IPS-NIHi7 (cell line): ENCODE results near the gene SERPINA10.
A peak's percentile ranks its signal among the peaks of the same experiment; 100 is the strongest.
"Not testable (repeated sequence)": the region's sequence is repeated elsewhere in the genome, so short reads cannot be mapped to it uniquely, and the experiment has no call there.

Source experiments
- DNase-seq: peaks from one replicate; pipeline ENCODE4 v3.0.0; 2012; ENCODE audit warnings: mixed read lengths; ENCODE audit errors: extremely low spot score

The SERPINA10 gene

DNA sequence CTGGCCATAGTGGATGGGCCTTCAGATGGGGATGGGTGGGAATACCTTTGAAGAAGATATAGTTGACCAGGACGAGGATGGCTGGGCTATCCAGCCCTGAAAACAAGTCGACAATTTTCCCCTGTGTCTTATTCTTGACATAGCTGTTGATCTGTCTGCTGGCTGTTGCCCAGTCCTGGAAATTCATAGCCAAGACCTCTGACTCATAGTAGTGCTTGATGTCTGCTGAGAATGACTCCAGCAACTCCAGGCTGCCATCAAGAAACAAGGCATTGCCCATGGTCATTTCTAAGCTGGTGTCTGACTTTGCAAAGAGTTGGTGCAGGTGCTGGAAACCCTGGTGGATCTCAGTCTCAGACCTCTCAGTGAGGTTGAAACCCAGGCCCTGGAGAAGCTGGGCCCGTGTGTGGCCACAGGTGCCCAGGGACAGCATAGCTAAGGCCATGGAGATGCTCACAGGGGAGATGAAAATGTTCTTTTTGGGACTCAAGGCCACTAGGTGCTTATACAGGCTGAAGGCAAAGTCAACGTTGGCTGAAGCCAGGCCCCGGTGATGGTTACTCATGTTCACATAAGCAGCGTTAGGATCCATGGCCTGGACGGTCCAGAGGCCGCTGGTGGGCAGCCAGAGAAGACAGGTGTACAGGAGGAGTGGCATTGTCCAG, 21.1 kb upstream of the SERPINA10 start:
- no peak for DNase-seq

DNA sequence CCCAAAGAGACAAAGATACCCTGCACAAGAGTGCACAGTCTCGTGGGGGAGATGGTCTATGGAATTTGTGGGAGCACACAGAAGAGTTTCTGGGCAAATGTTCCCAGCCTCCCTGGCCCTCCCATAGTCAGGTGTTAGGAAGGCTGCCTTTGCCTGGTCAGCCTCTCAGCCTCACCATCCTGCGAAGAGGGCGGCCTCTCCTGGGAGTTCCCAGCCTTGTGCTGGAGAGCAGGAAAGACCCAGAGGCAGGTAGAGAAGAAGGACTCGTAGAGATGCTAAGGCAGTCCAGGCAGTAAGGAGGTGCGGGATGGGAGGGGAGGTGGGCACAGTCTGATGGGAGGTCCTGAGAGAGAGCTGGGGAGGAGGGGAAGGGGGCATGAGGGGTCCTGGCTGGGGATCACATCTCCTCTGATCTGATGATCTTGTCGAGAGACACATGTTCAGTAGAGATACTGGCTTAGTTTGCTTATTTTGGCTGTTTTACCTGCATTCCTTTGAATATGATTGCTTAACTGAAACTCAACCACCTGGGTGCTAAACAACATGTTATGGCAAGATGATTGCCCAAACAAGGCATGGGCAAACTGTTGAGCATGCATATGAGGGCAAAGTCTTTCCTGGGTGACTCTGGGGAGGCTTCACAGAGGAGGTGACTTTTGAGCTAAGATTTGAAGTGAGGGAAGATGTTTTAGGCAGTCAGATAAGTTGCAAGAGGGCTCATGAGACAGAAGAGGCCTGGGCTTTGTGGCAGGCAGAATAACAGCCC, 19.6 kb upstream of the SERPINA10 start:
- no peak for DNase-seq

DNA sequence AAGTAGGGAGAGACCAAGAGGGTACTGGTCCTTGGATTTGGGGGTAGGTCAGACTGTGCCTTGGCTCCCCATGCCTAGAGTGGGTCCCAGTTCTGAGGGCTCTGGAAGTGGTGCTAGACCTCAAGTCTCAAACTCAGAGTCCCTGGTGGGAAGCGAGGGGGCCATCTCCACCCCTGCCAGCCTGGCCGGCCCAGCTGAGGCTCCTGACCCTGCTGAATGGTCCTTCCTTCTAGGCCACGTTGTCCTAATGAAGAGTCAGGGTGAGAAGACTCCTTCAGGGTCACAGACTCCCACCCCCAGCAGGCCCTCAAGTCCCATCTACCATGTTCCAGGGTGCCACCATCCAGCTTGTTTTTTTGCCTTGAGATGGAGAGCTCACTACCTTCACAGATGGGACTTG, 17.2 kb upstream of the SERPINA10 start:
- DNase-seq, result no peak

GRCh38 chr14:94309721-94310120, 16.7 kb upstream of the SERPINA10 start:
- DNase-seq, result no peak

- DNase-seq, result peak; percentile 72
Observed at GRCh38 chr14:94307410-94307992, 14.4 kb upstream of the SERPINA10 start.

DNA sequence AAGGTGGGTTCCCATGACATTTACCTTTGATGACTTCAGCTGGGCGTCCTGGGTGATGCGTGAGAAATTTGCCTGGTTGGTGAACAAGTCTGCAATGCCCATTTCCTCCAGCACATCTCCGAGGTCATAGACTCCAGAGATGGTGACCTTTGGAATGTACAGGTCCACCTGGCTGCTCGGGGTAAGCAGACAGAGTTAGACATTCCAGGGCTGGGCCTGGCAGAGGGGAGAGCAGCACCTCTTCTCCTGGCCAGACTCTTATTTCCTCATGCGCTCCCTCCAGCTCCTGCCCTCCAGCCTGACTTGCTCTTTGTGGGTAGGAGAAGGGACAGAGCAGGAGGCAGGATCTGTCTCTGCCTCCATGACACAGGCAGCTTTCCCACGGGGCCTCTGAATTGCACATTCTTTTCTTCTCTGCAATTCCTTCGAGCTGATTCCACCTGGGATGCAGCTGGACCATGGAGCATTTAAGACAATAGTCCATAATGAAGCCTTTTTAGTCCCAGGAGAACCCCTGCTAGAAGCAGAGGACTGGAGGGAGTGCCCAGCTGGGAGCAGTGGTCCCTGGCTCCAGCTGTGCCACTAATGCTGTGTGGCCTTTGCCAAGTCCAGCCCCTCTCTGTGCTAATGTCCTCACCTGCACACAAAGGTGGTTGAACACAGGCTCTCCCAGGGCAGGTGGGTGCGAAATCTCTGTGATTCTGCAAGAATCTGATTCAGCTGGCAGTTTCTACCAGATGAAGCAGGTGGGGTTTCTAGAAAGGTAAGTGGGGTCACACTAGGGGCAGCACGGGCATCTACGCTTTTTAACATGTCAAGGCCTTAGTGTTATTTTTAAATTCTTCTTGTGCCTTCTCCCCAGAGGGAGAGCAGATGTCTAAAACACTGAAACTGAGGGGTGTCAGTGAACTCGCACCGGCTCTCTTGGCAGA, 13.2 kb upstream of the SERPINA10 start:
- DNase-seq, result no peak

- DNase-seq, result no peak
Observed at GRCh38 chr14:94305620-94306019, 12.6 kb upstream of the SERPINA10 start.

DNA sequence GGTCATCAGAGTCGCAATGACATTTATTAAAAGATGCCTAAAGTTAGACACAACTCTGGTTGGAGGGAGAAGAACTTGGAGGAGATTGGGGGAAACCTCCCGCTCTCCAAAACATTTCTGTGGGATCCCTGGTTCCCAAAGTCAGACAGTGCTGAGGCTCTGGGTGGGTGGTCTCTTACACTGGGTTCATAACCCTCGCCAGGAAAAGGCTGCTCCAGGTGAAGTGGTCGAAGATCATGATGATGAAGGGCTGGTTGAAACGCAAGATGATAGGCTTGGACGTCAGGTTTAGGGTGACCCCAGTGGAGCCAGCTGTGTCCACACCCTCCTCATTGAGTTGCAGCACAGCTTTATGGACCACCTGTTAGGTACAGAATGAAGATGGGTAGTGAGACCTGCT, 11.2 kb upstream of the SERPINA10 start:
- no peak for DNase-seq

GRCh38 chr14:94303111-94303510, 10.0 kb upstream of the SERPINA10 start:
- no peak for DNase-seq

DNA sequence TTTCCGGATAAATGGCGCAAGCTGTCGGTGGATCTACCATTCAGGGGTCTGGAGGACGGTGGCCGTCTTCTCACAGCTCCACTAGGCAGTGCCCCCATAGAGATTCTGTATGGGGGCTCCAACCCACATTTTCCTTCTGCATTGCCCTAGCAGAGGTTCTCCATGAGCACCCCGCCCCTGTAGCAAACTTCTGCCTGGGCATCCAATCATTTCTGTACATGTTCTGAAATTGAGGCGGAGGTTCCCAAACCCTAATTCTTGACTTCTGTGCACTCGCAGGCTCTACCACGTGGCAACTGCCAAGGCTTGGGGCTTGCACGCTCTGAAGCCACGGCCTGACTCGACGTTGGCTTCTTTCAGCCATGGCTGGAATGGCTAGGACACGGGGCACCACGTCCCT, 5.1 kb upstream of the SERPINA10 start:
- DNase-seq, result no peak

GRCh38 chr14:94296181-94296545, 3.1 kb upstream of the SERPINA10 start:
- DNase-seq, result not testable (repeated sequence)

GRCh38 chr14:94295360-94296180, 2.5 kb upstream of the SERPINA10 start:
- DNase-seq, result no peak

DNA sequence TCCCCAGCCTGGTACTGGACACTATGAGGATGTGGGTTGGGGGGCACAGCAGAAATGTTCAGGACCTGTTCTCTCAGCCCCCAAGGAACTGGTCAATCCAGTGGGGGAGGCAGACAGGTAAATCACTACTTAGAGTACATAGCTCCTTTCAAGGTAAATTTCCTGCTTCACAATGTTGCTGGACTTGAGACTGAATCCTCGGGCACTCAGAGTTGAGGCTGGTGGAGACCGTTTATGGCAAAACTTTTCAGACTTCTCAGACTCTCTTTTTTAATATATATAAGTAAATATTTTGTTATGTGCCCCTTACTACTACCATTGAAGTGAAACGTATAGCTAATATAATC, 483 bp upstream of the SERPINA10 start:
- DNase-seq, result no peak

GRCh38 chr14:94292526-94292871, 569 bp downstream of the SERPINA10 start:
- no peak for DNase-seq

GRCh38 chr14:94291906-94292525, 1.1 kb downstream of the SERPINA10 start:
- no peak for DNase-seq

- no peak for DNase-seq
Observed at GRCh38 chr14:94291159-94291905, 1.7 kb downstream of the SERPINA10 start.

- DNase-seq, result no peak
Observed at GRCh38 chr14:94290197-94290596, 2.9 kb downstream of the SERPINA10 start.

- peak; percentile 67 for DNase-seq
Observed at GRCh38 chr14:94288610-94289465, 4.2 kb downstream of the SERPINA10 start.

DNA sequence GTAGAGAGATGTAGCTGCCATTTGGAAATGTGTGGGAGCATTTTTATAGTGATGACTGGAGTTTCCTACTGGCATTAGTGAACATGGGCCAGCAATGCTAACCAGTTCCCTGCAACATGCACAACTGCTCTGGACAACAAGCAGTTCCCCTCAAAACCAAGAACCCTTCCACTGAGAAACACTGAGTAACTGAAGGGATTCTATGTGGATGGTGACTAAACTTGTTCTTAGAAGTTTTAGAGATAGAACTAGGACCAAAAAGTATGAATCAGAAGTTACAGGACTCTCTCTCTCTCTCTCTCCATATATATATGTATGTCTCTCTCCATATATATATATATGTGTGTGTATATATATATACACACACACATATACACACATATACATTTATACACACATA, 7.9 kb downstream of the SERPINA10 start:
- DNase-seq, result no peak
